Right renal cortex interstitium (tissue), 3 donors: ENCODE data around the gene CCL7. TPM values are rescaled to one million over a fixed set of nuclear protein-coding genes. Genes with fewer than 3 reads are reported as not detected.

Source experiments
- DNase-seq, 3 donors: peaks; one replicate each; pipeline ENCODE4 v3.0.0-alpha.2; 2013; ENCODE audit warnings: low read depth in 3 of 3, low spot score in 2 of 3
- polyA plus RNA-seq, 3 donors: library from polyadenylated mRNA; unstranded; fragments of 120-200 nt; gene quantifications; one replicate each; pipeline ENCODE4 v1.2.1, GENCODE V29; 2013; ENCODE audit not compliant: insufficient read length in 3 of 3

Gene CCL7
- polyA plus RNA-seq, 3 donors, result not detected

GRCh38 chr17:34246446-34246845 lies 23.6 kb upstream of the CCL7 start:
- no peak for DNase-seq

- DNase-seq, result no peak
Measured at GRCh38 chr17:34246881-34247280, 23.1 kb upstream of the CCL7 start.

- DNase-seq, result no peak
Measured at GRCh38 chr17:34248511-34249024, 21.5 kb upstream of the CCL7 start.

GRCh38 chr17:34249061-34249460 lies 21.0 kb upstream of the CCL7 start:
- DNase-seq, result no peak

- no peak for DNase-seq
Measured at GRCh38 chr17:34249478-34249877, 20.5 kb upstream of the CCL7 start.

GRCh38 chr17:34251186-34251585 lies 18.8 kb upstream of the CCL7 start:
- no peak for DNase-seq

GRCh38 chr17:34252095-34252443 lies 18.0 kb upstream of the CCL7 start:
- DNase-seq, result no peak

GRCh38 chr17:34252444-34253138 lies 17.4 kb upstream of the CCL7 start:
- peak in 2 of 3 donors; percentile 55 to 56 for DNase-seq

GRCh38 chr17:34253139-34253525 lies 16.9 kb upstream of the CCL7 start:
- no peak for DNase-seq

GRCh38 chr17:34254146-34254545 lies 15.9 kb upstream of the CCL7 start:
- DNase-seq, result no peak

- DNase-seq, result peak in 2 of 3 donors; percentile 49 to 56
Measured at GRCh38 chr17:34254651-34255380, 15.2 kb upstream of the CCL7 start, which contains the start of gene CCL2. Gene CCL2, plus strand, starts transcription at chr17:34255285. Its CDS starts 65 bp downstream, at chr17:34255350.

- no peak for DNase-seq
Measured at GRCh38 chr17:34255381-34255732, 14.7 kb upstream of the CCL7 start.

- no peak for DNase-seq
Measured at GRCh38 chr17:34255841-34256240, 14.2 kb upstream of the CCL7 start.

- DNase-seq, result no peak
Measured at GRCh38 chr17:34257299-34257985, 12.6 kb upstream of the CCL7 start.

GRCh38 chr17:34257986-34258326 lies 12.1 kb upstream of the CCL7 start:
- no peak for DNase-seq

GRCh38 chr17:34259146-34259545 lies 10.9 kb upstream of the CCL7 start:
- DNase-seq, result no peak

GRCh38 chr17:34260861-34261260 lies 9.2 kb upstream of the CCL7 start:
- no peak for DNase-seq

- no peak for DNase-seq
Measured at GRCh38 chr17:34261568-34262337, 8.3 kb upstream of the CCL7 start.

GRCh38 chr17:34265711-34266110 lies 4.3 kb upstream of the CCL7 start:
- no peak for DNase-seq

GRCh38 chr17:34275881-34276280 lies 5.9 kb downstream of the CCL7 start:
- no peak for DNase-seq

GRCh38 chr17:34276826-34277225 lies 6.8 kb downstream of the CCL7 start:
- DNase-seq, result no peak
